ENCODE results near the gene PLS3.

DNA sequence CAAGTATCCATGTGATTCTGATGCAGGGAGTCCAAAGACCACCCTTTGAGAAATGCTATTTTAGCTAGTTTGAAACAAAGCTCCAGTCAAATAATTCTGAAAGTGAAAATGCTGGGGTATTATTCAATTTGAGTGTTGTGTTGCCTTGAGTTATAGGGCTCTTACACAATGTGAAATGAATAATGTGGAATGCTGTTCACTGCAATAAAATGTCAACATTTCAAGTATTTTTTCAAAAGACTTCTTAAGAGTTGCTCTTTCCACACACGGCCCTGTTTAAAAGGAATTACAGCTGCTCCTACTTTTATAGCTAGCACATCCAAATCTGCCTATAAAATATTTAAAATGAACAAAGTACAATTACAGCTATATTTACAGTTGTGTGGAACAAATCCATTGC is 27.5 kb upstream of the PLS3 start:
- TF ChIP-seq, protein P1, sequence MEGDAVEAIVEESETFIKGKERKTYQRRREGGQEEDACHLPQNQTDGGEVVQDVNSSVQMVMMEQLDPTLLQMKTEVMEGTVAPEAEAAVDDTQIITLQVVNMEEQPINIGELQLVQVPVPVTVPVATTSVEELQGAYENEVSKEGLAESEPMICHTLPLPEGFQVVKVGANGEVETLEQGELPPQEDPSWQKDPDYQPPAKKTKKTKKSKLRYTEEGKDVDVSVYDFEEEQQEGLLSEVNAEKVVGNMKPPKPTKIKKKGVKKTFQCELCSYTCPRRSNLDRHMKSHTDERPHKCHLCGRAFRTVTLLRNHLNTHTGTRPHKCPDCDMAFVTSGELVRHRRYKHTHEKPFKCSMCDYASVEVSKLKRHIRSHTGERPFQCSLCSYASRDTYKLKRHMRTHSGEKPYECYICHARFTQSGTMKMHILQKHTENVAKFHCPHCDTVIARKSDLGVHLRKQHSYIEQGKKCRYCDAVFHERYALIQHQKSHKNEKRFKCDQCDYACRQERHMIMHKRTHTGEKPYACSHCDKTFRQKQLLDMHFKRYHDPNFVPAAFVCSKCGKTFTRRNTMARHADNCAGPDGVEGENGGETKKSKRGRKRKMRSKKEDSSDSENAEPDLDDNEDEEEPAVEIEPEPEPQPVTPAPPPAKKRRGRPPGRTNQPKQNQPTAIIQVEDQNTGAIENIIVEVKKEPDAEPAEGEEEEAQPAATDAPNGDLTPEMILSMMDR (IDR thresholded peaks at IDR 0.05) = no peak
- TF ChIP-seq POLR2A (IDR thresholded peaks at IDR 0.05) (no peak), EP300 (IDR thresholded peaks at IDR 0.05; ENCODE audit: low read depth) (no peak), POLR2AphosphoS5 (IDR thresholded peaks at IDR 0.05) (no peak)

All from transverse colon (tissue), 4 donors.